ENCODE measurements around the gene SLFN5. TPM values are rescaled to one million over a fixed set of nuclear protein-coding genes. Genes with fewer than 3 reads are reported as not detected.
A peak's percentile ranks its signal among the peaks of the same experiment; 100 is the strongest.
"Not testable (repeated sequence)": the region's sequence is repeated elsewhere in the genome, so short reads cannot be mapped to it uniquely, and the experiment has no call there.

Gene SLFN5
- total RNA-seq = 10 to 100 TPM; 51.2 to 52.0 TPM

DNA sequence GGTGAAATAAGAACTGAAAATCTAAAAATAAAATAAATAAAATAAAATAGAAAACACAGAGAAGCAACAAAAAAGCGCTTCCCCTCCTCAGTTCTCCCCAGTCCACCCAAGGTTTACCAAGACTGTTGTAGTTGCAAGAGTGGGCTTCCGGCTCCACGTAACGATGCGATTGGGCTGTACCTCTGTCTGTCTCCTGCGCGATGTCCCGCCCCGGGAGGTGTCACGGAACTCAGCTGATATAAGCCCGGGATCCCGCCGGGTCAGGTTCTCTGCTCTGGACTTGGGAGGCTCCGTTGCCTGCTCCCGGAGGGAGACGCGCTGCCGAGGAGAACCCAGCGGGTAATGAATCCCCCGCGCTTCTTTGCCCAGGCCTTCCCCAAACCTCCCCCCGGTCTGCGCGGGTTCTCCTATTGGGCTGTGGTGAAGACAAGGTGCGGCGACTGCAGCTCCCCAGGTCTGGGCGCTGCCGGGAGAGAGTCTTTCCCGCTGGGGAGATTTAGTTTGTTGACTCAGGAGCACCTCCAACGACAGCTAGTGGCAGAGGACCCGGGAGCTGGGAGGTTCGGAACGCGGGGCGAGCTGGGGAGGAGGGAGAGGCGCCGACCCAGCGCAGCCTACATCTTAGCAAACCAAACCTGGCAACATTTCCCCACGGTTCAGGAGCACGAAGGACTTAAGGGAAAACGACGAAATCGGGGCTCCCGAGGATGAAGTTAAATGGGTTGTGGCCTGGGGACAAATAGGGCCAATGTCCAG, at the start of gene SLFN5:
SLFN5 (plus strand) TSS at position 268 of the 756 bp plus-strand sequence. CDS start 15,619 bp downstream, outside the sequence.
- POLR2A ChIA-PET = interaction anchor here (0.7 to 7.6 kb wide), 9 partner anchors 9 to 336 kb away, joined by 3 to 60 read pairs (median 5); partner anchors contain the start of genes PEX12, RFFL, SLFN11 and SLFN12L
- Mint-ChIP-seq H3K27ac (peak within 1 kb of the TSS; percentile 99), H3K4me3 (peak within 1 kb of the TSS; percentile 96), H3K36me3 (peaks cover 24% of the 10 kb centered on the region), H3K9me3 (no peaks in the 10 kb centered on the region), H3K27me3 (no peaks in the 10 kb centered on the region), H3K4me1 (ENCODE audit: low read depth) (peaks cover 68% of the 10 kb centered on the region)
- peak; percentile 96 for DNase-seq
- intact Hi-C loops (cut with micrococcal nuclease) = loop anchor here (1.0 to 5.0 kb wide), 10 partner anchors 29 to 566 kb away; partner anchors contain the start of genes NLE1, PEX12, RFFL and TAF15
- CTCF ChIA-PET = interaction anchor here (0.6 to 4.4 kb wide), 6 partner anchors 29 to 296 kb away, joined by 3 to 17 read pairs (median 8); no protein-coding TSS in a partner anchor

DNA sequence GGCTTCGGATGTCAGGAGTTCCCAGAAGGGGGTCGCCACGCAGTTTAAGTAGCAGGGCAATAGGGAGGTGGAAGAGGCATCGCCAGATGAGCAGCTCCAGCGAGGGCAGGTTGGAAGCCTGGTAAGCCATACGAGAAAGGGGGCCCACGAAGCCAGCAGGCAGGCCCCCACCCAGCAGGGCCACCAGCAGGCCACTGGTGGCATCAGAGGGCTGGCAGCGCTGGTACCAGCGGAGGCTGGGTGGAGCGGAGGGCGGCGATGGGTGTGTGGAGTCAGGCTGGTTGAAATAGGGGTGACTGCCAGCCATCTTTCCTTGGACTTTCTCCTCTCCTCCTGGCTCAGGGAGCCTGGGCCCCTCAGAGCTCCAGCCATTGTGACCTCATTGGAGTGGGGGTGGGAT, 48.9 kb upstream of the SLFN5 start, which contains the start of gene SLC35G3:
SLC35G3 (minus strand) TSS at position 393 of the 400 bp plus-strand sequence; CDS start at position 307, 86 bp downstream.
- POLR2A ChIA-PET, H3K36me3 Mint-ChIP-seq: not testable (repeated sequence)

DNA sequence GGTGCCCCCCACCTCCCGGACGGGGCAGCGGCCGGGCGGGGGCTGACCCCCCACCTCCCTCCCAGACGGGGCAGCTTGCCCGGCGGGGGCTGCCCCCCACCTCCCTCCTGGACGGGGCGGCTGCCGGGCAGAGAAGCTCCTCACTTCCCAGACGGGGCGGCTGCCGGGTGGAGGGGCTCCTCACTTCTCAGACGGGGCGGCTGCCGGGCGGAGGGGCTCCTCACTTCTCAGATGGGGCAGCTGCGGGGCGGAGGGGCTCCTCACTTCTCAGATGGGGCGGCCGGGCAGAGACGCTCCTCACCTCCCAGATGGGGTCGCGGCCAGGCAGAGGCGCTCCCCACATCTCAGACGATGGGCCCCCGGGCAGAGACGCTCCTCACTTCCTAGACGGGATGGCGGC, 47.8 kb upstream of the SLFN5 start:
- H3K36me3 Mint-ChIP-seq; H3K27me3 Mint-ChIP-seq; H3K4me3 Mint-ChIP-seq; intact Hi-C loops (cut with micrococcal nuclease); H3K4me1 Mint-ChIP-seq (ENCODE audit: low read depth); CTCF ChIA-PET; POLR2A ChIA-PET; DNase-seq; H3K27ac Mint-ChIP-seq: not testable (repeated sequence)
- H3K9me3 Mint-ChIP-seq = peaks cover 12% of the 10 kb centered on the region

More for the DNA sequence above, 48.9 kb upstream of the SLFN5 start, which contains the start of gene SLC35G3:
- H3K27me3 Mint-ChIP-seq; H3K27ac Mint-ChIP-seq; intact Hi-C loops (cut with micrococcal nuclease); CTCF ChIA-PET; DNase-seq; H3K9me3 Mint-ChIP-seq; H3K4me3 Mint-ChIP-seq: not testable (repeated sequence)
- H3K4me1 Mint-ChIP-seq (ENCODE audit: low read depth) = peaks cover 12% of the 10 kb centered on the region

DNA sequence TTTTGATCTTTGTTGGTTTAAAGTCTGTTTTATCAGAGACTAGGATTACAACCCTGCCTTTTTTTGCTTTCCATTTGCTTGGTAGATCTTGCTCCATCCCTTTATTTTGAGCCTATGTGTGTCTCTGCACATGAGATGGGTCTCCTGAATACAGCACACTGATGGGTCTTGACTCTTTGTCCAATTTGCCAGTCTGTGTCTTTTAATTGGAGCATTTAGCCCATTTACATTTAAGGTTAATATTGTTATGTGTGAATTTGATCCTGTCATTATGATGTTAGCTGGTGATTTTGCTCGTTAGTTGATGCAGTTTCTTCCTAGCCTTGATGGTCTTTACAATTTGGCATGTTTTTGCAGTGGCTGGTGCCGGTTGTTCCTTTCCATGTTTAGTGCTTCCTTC, 40.3 kb upstream of the SLFN5 start:
- H3K36me3 Mint-ChIP-seq = peaks cover 14% of the 10 kb centered on the region
- peaks cover 29% of the 10 kb centered on the region for H3K9me3 Mint-ChIP-seq
- intact Hi-C loops (cut with micrococcal nuclease); H3K27ac Mint-ChIP-seq; POLR2A ChIA-PET; DNase-seq; H3K27me3 Mint-ChIP-seq; CTCF ChIA-PET; H3K4me3 Mint-ChIP-seq: not testable (repeated sequence)
- H3K4me1 Mint-ChIP-seq (ENCODE audit: low read depth) = peaks cover 13% of the 10 kb centered on the region

DNA sequence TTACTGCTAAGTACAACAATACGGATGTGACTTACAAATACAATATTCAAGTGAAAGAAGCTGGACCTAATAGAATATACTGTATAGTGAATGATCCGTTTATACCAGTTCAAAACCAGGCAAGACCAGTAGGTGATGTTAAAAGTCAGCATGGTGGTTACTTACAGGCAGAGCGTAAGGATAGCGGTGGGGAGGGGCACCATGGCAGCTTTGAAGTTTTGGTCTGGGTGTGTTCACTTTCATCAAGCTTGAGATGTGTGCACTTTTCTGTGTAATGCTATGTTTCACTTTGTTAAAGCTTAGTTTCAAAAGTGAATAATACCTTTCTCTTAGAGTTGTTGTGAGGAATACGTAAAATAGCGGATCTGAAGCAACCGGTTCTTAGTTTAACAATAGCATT, 32.1 kb upstream of the SLFN5 start:
- Mint-ChIP-seq H3K9me3 (no peaks in the 10 kb centered on the region), H3K27ac (no peak overlapping the region), H3K27me3 (no peaks in the 10 kb centered on the region), H3K4me3 (no peak overlapping the region), H3K4me1 (ENCODE audit: low read depth) (peaks cover 71% of the 10 kb centered on the region), H3K36me3 (no peaks in the 10 kb centered on the region)
- peak; percentile 41 for DNase-seq
- intact Hi-C loops (cut with micrococcal nuclease) = no loop called here
- CTCF ChIA-PET = no interaction called here
- POLR2A ChIA-PET = no interaction called here

DNA sequence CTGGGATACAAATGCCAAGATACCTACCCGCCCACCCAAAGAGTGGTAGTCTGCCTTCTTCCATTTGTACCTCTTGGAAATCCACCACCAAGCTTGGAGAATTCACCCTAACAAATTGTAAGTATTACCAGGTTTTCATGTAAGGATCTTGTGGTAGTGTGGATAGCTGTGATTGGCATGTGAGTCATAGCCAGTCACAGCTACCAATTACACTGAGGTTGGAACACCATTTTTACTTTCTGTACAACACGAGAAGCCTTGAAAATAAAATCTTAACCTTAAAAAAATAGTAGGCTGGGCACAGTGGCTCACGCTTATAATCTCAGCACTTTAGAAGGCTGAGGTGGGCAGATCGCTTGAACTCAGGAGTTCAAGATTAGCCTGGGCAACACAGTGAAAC, 30.2 kb upstream of the SLFN5 start:
- no peaks in the 10 kb centered on the region for H3K27me3 Mint-ChIP-seq
- no peaks in the 10 kb centered on the region for H3K9me3 Mint-ChIP-seq
- peaks cover 73% of the 10 kb centered on the region for H3K4me1 Mint-ChIP-seq (ENCODE audit: low read depth)
- CTCF ChIA-PET = interaction anchor here (0.8 to 3.1 kb wide), 8 partner anchors 26 to 353 kb away, joined by 3 to 17 read pairs (median 3); partner anchors contain the start of genes NLE1 and SLFN5
- no peak for DNase-seq
- intact Hi-C loops (cut with micrococcal nuclease) = loop anchor here (2.0 kb wide), 1 partner anchor 36 kb away; no protein-coding TSS in a partner anchor
- POLR2A ChIA-PET = interaction anchor here (1.2 to 4.3 kb wide), 3 partner anchors 29 to 322 kb away, joined by 3 to 60 read pairs (median 4); partner anchors contain the start of genes NLE1 and SLFN5
- no peaks in the 10 kb centered on the region for H3K36me3 Mint-ChIP-seq
- peak overlapping the region; percentile 91 for H3K27ac Mint-ChIP-seq
- H3K4me3 Mint-ChIP-seq = peak overlapping the region; percentile 25

DNA sequence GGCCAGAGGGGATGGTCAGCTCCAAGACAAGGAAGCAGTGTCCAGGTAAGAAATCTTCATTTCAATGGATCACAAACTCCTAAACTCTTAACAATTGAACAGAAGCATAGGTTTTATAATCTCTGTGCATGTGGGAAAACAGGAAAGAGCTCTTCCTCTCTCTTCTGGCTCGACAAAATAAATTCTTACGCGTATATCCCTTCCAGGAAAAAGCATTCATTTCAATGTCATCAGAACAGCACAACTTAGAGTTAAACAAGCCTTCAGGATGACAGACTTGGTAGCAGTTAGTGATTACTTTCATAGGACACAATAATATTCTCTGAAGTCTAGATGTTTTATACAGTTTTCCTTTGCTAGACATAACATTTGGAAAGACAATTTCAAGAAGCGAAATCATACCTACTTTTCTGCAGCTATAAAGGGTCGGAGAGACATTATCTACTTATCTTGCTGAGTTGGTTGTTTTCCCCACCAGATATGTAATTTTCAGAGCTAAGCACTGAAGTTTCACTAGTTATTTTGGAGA, 29.4 kb upstream of the SLFN5 start:
- peak overlapping the region; percentile 91 for H3K27ac Mint-ChIP-seq
- no peaks in the 10 kb centered on the region for H3K36me3 Mint-ChIP-seq
- peak overlapping the region; percentile 49 for H3K4me3 Mint-ChIP-seq
- intact Hi-C loops (cut with micrococcal nuclease) = loop anchor here (2.0 kb wide), 1 partner anchor 37 kb away; no protein-coding TSS in a partner anchor
- DNase-seq = no peak
- CTCF ChIA-PET = interaction anchor here (0.7 to 3.1 kb wide), 12 partner anchors 25 to 352 kb away, joined by 3 to 17 read pairs (median 5); partner anchors contain the start of genes NLE1 and SLFN5
- H3K27me3 Mint-ChIP-seq = no peaks in the 10 kb centered on the region
- POLR2A ChIA-PET = interaction anchor here (0.7 to 4.3 kb wide), 7 partner anchors 28 to 373 kb away, joined by 3 to 60 read pairs (median 3); partner anchors contain the start of genes AP2B1, NLE1, PEX12 and SLFN11
- H3K4me1 Mint-ChIP-seq (ENCODE audit: low read depth) = peaks cover 77% of the 10 kb centered on the region
- H3K9me3 Mint-ChIP-seq = no peaks in the 10 kb centered on the region

DNA sequence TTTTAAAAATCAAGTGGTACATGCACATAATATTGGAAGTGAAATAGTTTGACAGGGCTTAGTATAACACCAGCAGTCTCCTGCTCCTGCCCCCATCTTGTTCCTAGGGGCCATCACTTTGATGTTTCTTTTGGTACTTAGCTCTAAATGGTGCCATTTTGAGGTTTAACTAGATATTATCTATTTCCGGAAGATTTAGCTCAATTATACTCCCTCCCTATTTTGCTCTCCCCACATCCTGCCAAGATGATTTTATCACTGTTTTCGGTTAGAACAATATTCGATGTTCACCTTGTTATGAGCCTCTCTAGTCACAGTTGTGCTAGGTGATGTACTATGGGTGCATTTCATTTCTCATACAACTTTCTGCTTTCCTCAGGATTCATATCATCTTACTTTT, 28.7 kb upstream of the SLFN5 start:
- H3K27me3 Mint-ChIP-seq = no peaks in the 10 kb centered on the region
- peak overlapping the region; percentile 91 for H3K27ac Mint-ChIP-seq
- intact Hi-C loops (cut with micrococcal nuclease) = loop anchor here (1.0 kb wide), 3 partner anchors 28 to 373 kb away; partner anchors contain the start of gene AP2B1
- peak; percentile 33 for DNase-seq
- POLR2A ChIA-PET = interaction anchor here (0.7 to 4.3 kb wide), 9 partner anchors 9 to 373 kb away, joined by 3 to 60 read pairs (median 3); partner anchors contain the start of genes AP2B1, NLE1, PEX12 and SLFN11
- CTCF ChIA-PET = interaction anchor here (0.7 to 3.1 kb wide), 8 partner anchors 24 to 325 kb away, joined by 4 to 17 read pairs (median 6); partner anchors contain the start of gene SLFN5
- peaks cover 80% of the 10 kb centered on the region for H3K4me1 Mint-ChIP-seq (ENCODE audit: low read depth)
- peak overlapping the region; percentile 49 for H3K4me3 Mint-ChIP-seq
- no peaks in the 10 kb centered on the region for H3K36me3 Mint-ChIP-seq
- no peaks in the 10 kb centered on the region for H3K9me3 Mint-ChIP-seq

DNA sequence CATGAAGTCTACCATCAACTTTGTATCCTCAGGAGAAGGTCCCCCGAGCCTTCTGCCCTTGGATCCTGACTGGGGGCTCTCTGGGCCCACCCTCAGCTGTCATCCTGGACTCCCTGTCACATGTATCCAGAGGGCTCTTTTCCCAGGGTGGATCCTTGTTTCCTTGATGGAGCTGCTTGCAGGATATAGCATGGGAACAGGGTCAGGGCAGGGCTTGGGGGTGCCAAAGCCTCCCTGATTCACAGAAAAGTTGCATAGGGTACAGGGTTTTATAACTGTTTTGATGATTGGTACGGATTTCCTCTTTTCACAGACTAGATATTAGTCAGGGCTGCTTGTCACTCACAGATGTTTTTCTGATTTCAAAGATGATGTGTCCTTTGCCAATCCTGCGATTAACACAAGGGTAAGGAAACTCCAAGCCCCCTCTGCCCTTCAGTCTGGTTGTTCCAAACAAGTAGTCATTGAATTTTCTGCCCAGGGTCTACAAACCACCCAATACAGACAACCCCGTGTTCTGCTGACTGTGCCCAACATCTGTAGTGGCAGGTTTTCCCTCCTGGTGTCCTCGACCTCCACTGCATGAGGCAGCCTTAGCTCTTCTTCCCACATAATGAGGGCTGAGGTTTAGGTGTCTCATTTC, 28.1 kb upstream of the SLFN5 start:
- no peaks in the 10 kb centered on the region for H3K36me3 Mint-ChIP-seq
- H3K4me1 Mint-ChIP-seq (ENCODE audit: low read depth) = peaks cover 82% of the 10 kb centered on the region
- H3K9me3 Mint-ChIP-seq = no peaks in the 10 kb centered on the region
- H3K4me3 Mint-ChIP-seq = peak overlapping the region; percentile 49
- CTCF ChIA-PET = interaction anchor here (0.7 to 3.1 kb wide), 9 partner anchors 24 to 325 kb away, joined by 3 to 17 read pairs (median 5); partner anchors contain the start of gene SLFN5
- peak; percentile 51 for DNase-seq
- H3K27me3 Mint-ChIP-seq = no peaks in the 10 kb centered on the region
- intact Hi-C loops (cut with micrococcal nuclease) = loop anchor here (1.0 kb wide), 3 partner anchors 28 to 373 kb away; partner anchors contain the start of gene AP2B1
- POLR2A ChIA-PET = interaction anchor here (0.8 to 4.3 kb wide), 5 partner anchors 9 to 372 kb away, joined by 3 to 60 read pairs (median 5); partner anchors contain the start of genes AP2B1 and SLFN5
- H3K27ac Mint-ChIP-seq = peak overlapping the region; percentile 91

DNA sequence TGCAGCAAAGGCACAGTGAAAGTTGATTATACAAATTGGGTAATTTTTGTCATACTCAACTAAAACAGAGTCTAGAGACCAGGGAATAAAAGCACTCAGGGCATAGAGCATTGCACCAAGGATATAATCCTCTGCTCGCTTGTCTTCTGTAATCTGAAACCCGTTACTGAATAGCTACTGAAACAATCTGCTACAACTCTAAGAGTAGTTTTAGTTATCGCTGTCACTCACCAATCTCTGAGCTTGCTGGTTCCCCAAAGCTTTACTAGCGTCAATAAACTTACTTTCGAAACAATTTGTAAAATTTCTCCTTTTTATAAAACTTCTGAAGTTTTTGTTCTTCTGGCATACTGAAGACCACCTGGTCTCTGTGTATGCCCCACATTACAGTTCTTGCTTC, 25.8 kb upstream of the SLFN5 start:
- peaks cover 79% of the 10 kb centered on the region for H3K4me1 Mint-ChIP-seq (ENCODE audit: low read depth)
- peaks cover 6% of the 10 kb centered on the region for H3K36me3 Mint-ChIP-seq
- ChIA-PET POLR2A (no interaction called here), CTCF (no interaction called here)
- no peak for DNase-seq
- no peak overlapping the region for H3K27ac Mint-ChIP-seq
- no peaks in the 10 kb centered on the region for H3K27me3 Mint-ChIP-seq
- peaks cover 10% of the 10 kb centered on the region for H3K9me3 Mint-ChIP-seq
- intact Hi-C loops (cut with micrococcal nuclease) = no loop called here
- no peak overlapping the region for H3K4me3 Mint-ChIP-seq

DNA sequence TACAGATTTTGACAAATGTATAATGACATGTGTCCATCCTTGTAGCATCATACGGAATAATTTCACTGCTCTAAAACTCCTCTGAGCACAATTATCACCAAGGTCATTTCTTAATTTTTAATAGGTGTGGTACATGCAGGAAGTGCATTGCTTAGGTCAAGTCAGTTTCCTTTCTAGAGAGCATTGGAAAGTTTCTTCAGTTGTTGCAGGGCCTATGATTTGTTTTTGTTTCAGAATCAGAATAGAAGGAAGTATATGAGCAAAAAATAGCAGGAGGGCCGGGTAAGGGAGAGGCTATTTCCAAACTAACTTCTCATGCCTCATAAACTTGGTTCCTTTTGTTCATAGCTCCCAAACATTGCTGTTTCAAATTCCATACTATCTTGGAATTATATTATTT, 24.0 kb upstream of the SLFN5 start:
- DNase-seq = no peak
- intact Hi-C loops (cut with micrococcal nuclease) = loop anchor here (1.0 kb wide), 1 partner anchor 25 kb away; no protein-coding TSS in a partner anchor
- Mint-ChIP-seq H3K27ac (peak overlapping the region; percentile 82), H3K4me3 (peak overlapping the region; percentile 57), H3K9me3 (peaks cover 20% of the 10 kb centered on the region), H3K4me1 (ENCODE audit: low read depth) (peaks cover 64% of the 10 kb centered on the region), H3K27me3 (no peaks in the 10 kb centered on the region), H3K36me3 (peaks cover 16% of the 10 kb centered on the region)
- ChIA-PET CTCF (interaction anchor here (1.2 kb wide), 1 partner anchor 22 kb away, joined by 3 read pairs; no protein-coding TSS in a partner anchor), POLR2A (no interaction called here)
